ENCODE measurements around the gene PHF14.
"Not testable (repeated sequence)": the region's sequence is repeated elsewhere in the genome, so short reads cannot be mapped to it uniquely, and the experiment has no call there.

Gene PHF14

GRCh38 chr7:10973061-10973941, at the start of gene PHF14:
TSS of gene PHF14 (plus strand) at chr7:10973872. CDS start at chr7:10974324, 452 bp downstream.
- peak; percentile 73 for DNase-seq (ENCODE audit: low spot score)

GRCh38 chr7:10924370-10924769, 49.3 kb upstream of the PHF14 start:
- no peak for DNase-seq (ENCODE audit: low spot score)

- DNase-seq (ENCODE audit: low spot score): not testable (repeated sequence)
Observed at GRCh38 chr7:10928203-10928602, 45.5 kb upstream of the PHF14 start.

GRCh38 chr7:10930551-10930950, 43.1 kb upstream of the PHF14 start:
- DNase-seq (ENCODE audit: low spot score): no peak

- DNase-seq (ENCODE audit: low spot score): no peak
Observed at GRCh38 chr7:10931161-10931560, 42.5 kb upstream of the PHF14 start.

- DNase-seq (ENCODE audit: low spot score): no peak
Observed at GRCh38 chr7:10934292-10934691, 39.4 kb upstream of the PHF14 start.

GRCh38 chr7:10939237-10939910, 34.3 kb upstream of the PHF14 start:
- DNase-seq (ENCODE audit: low spot score): peak; percentile 15

- peak; percentile 92 for DNase-seq (ENCODE audit: low spot score)
Observed at GRCh38 chr7:10939911-10940703, 33.6 kb upstream of the PHF14 start.

- peak; percentile 25 for DNase-seq (ENCODE audit: low spot score)
Observed at GRCh38 chr7:10940704-10941355, 32.8 kb upstream of the PHF14 start.

GRCh38 chr7:10950494-10950893, 23.2 kb upstream of the PHF14 start:
- DNase-seq (ENCODE audit: low spot score): no peak

- not testable (repeated sequence) for DNase-seq (ENCODE audit: low spot score)
Observed at GRCh38 chr7:10950974-10951578, 22.6 kb upstream of the PHF14 start.

GRCh38 chr7:10952588-10952987, 21.1 kb upstream of the PHF14 start:
- no peak for DNase-seq (ENCODE audit: low spot score)

- DNase-seq (ENCODE audit: low spot score): not testable (repeated sequence)
Observed at GRCh38 chr7:10953078-10953750, 20.5 kb upstream of the PHF14 start.

- no peak for DNase-seq (ENCODE audit: low spot score)
Observed at GRCh38 chr7:10956528-10956927, 17.1 kb upstream of the PHF14 start.

- DNase-seq (ENCODE audit: low spot score): not testable (repeated sequence)
Observed at GRCh38 chr7:10960242-10960641, 13.4 kb upstream of the PHF14 start.

- DNase-seq (ENCODE audit: low spot score): not testable (repeated sequence)
Observed at GRCh38 chr7:10965016-10965415, 8.7 kb upstream of the PHF14 start.

GRCh38 chr7:10972174-10972573, 1.5 kb upstream of the PHF14 start:
- DNase-seq (ENCODE audit: low spot score): no peak

GRCh38 chr7:10973942-10974911, 555 bp downstream of the PHF14 start:
- DNase-seq (ENCODE audit: low spot score): peak; percentile 9

- DNase-seq (ENCODE audit: low spot score): no peak
Observed at GRCh38 chr7:10977113-10977512, 3.4 kb downstream of the PHF14 start.

GRCh38 chr7:10981317-10981716, 7.6 kb downstream of the PHF14 start:
- no peak for DNase-seq (ENCODE audit: low spot score)
